H9 (cell line): ENCODE data around the gene GALNT5. TPM values are rescaled to one million over a fixed set of nuclear protein-coding genes. Genes with fewer than 3 reads are reported as not detected.

Source experiments
- DNase-seq: peaks from one replicate; pipeline ENCODE4 v3.0.0-alpha.2; 2017
- H2AFZ ChIP-seq: one replicate; pipeline ENCODE4 v1.6.1; 2013; ENCODE audit warnings: mild to moderate bottlenecking, low read length, control low read depth, moderate library complexity
- H2AK5ac ChIP-seq: 2 replicates; pipeline ENCODE4 v1.6.1; 2013; ENCODE audit warnings: low read length, control low read depth, mixed read lengths; ENCODE audit not compliant: insufficient read length
- H2BK120ac ChIP-seq: one replicate; pipeline ENCODE4 v1.6.1; 2013; ENCODE audit warnings: low read depth, mild to moderate bottlenecking, low read length, control low read depth, inconsistent platforms; ENCODE audit not compliant: poor library complexity, severe bottlenecking
- H2BK12ac ChIP-seq: 2 replicates; pipeline ENCODE4 v1.6.1; 2013; ENCODE audit warnings: low read length, control low read depth, mixed read lengths, low read depth; ENCODE audit not compliant: insufficient read length
- H2BK15ac ChIP-seq: 2 replicates; pipeline ENCODE4 v1.6.1; 2013; ENCODE audit warnings: low read depth, low read length, control low read depth
- H2BK20ac ChIP-seq: one replicate; pipeline ENCODE4 v1.6.1; 2013; ENCODE audit warnings: low read depth, mild to moderate bottlenecking, low read length, control low read depth, inconsistent platforms; ENCODE audit not compliant: poor library complexity, severe bottlenecking
- H2BK5ac ChIP-seq: 2 replicates; pipeline ENCODE4 v1.6.1; 2013; ENCODE audit warnings: low read length, control low read depth, mixed read lengths; ENCODE audit not compliant: insufficient read length
- H3K14ac ChIP-seq: 2 replicates; pipeline ENCODE4 v1.6.1; 2013; ENCODE audit warnings: low read length, control low read depth; ENCODE audit not compliant: insufficient read depth
- H3K18ac ChIP-seq: 2 replicates; pipeline ENCODE4 v1.6.1; 2013; ENCODE audit warnings: low read depth, mild to moderate bottlenecking, mixed read lengths, low read length, control low read depth; ENCODE audit not compliant: insufficient read length
- H3K23ac ChIP-seq: 2 replicates; pipeline ENCODE4 v1.6.1; 2013; ENCODE audit warnings: low read length, control low read depth, mixed read lengths, low read depth; ENCODE audit not compliant: insufficient read length
- H3K23me2 ChIP-seq: 2 replicates; pipeline ENCODE4 v1.6.1; 2013; ENCODE audit warnings: low read depth, mild to moderate bottlenecking, mixed read lengths, low read length, control low read depth; ENCODE audit not compliant: insufficient read length, poor library complexity, severe bottlenecking
- H3K27ac ChIP-seq: 2 replicates; pipeline ENCODE4 v1.5.1; 2013; ENCODE audit warnings: low read length, control low read depth, mixed read lengths, low read depth; ENCODE audit not compliant: insufficient read length
- H3K27me3 ChIP-seq: 2 replicates; pipeline ENCODE4 v1.6.1; 2013; ENCODE audit warnings: low read length, control low read depth, inconsistent platforms; ENCODE audit not compliant: insufficient read depth
- H3K4ac ChIP-seq: 2 replicates; pipeline ENCODE4 v1.6.1; 2013; ENCODE audit warnings: low read depth, mild to moderate bottlenecking, control low read depth, inconsistent platforms, low read length, moderate library complexity
- H3K4me1 ChIP-seq: 2 replicates; pipeline ENCODE4 v1.6.1; 2013; ENCODE audit warnings: low read length, control low read depth, inconsistent platforms; ENCODE audit not compliant: insufficient read depth
- H3K4me2 ChIP-seq: 2 replicates; pipeline ENCODE4 v1.6.1; 2013; ENCODE audit warnings: low read length, control low read depth, mixed read lengths; ENCODE audit not compliant: insufficient read length, insufficient read depth
- H3K56ac ChIP-seq: 2 replicates; pipeline ENCODE4 v1.6.1; 2013; ENCODE audit warnings: low read depth, mild to moderate bottlenecking, mixed read lengths, low read length, control low read depth; ENCODE audit not compliant: insufficient read length
- H3K79me1 ChIP-seq: 2 replicates; pipeline ENCODE4 v1.6.1; 2013; ENCODE audit warnings: low read depth, mild to moderate bottlenecking, moderate library complexity, low read length, control low read depth, inconsistent platforms; ENCODE audit not compliant: insufficient read depth, poor library complexity, severe bottlenecking
- H3K79me2 ChIP-seq: 2 replicates; pipeline ENCODE4 v1.6.1; 2013; ENCODE audit warnings: low read length, control low read depth, inconsistent platforms; ENCODE audit not compliant: insufficient read depth
- H3K9ac ChIP-seq: 2 replicates; pipeline ENCODE4 v1.6.1; 2013; ENCODE audit warnings: low read length, control low read depth, mixed read lengths; ENCODE audit not compliant: insufficient read length; ENCODE audit errors: extremely low read depth
- H3K9me3 ChIP-seq: one replicate; pipeline ENCODE4 v1.6.1; 2013; ENCODE audit warnings: low read depth, low read length, inconsistent platforms; ENCODE audit not compliant: control insufficient read depth
- H3T11ph ChIP-seq: one replicate; pipeline ENCODE4 v1.6.1; 2013; ENCODE audit warnings: mild to moderate bottlenecking, low read length, control low read depth, inconsistent platforms
- H4K20me1 ChIP-seq: one replicate; pipeline ENCODE4 v1.6.1; 2013; ENCODE audit not compliant: control insufficient read depth, insufficient read length, insufficient read depth
- H4K5ac ChIP-seq: 2 replicates; pipeline ENCODE4 v1.6.1; 2013; ENCODE audit warnings: low read depth, mild to moderate bottlenecking, mixed read lengths, low read length, control low read depth; ENCODE audit not compliant: insufficient read length
- H4K8ac ChIP-seq: replicated peaks from 2 replicates; pipeline ENCODE4 v1.6.1; 2013; ENCODE audit warnings: low read length, control low read depth, mixed read lengths, low read depth; ENCODE audit not compliant: insufficient read length
- H4K91ac ChIP-seq: 2 replicates; pipeline ENCODE4 v1.6.1; 2013; ENCODE audit warnings: low read depth, mild to moderate bottlenecking, moderate library complexity, mixed read lengths, low read length, control low read depth; ENCODE audit not compliant: insufficient read length
- H3K27ac Mint-ChIP-seq, 3 experiments: 2 replicates in 2 of 3; 3 replicates in 1 of 3; pipeline ENCODE4 v1.8.0; 2020 to 2021; ENCODE audit warnings: mixed read lengths in 3 of 3, mild to moderate bottlenecking in 1 of 3, moderate library complexity in 1 of 3
- H3K27me3 Mint-ChIP-seq: 2 replicates; pipeline ENCODE4 v1.8.0; 2021; ENCODE audit warnings: low read depth, mild to moderate bottlenecking, moderate library complexity, mixed read lengths
- H3K36me3 Mint-ChIP-seq, 3 experiments: 2 replicates in 2 of 3; 3 replicates in 1 of 3; pipeline ENCODE4 v1.8.0; 2020 to 2021; ENCODE audit warnings: low read depth in 3 of 3, mixed read lengths in 3 of 3; ENCODE audit not compliant: insufficient read depth in 1 of 3
- H3K4me1 Mint-ChIP-seq, 2 experiments: 2 replicates each; pipeline ENCODE4 v1.8.0; 2020; ENCODE audit warnings: mixed read lengths in 2 of 2
- H3K4me3 Mint-ChIP-seq, 2 experiments: 2 replicates in 1 of 2; 3 replicates in 1 of 2; pipeline ENCODE4 v1.8.0; 2020 to 2021; ENCODE audit warnings: mild to moderate bottlenecking in 2 of 2, mixed read lengths in 2 of 2, moderate library complexity in 1 of 2
- H3K9me3 Mint-ChIP-seq, 2 experiments: 2 replicates in 1 of 2; 3 replicates in 1 of 2; pipeline ENCODE4 v1.8.0; 2020; ENCODE audit warnings: mild to moderate bottlenecking in 2 of 2, mixed read lengths in 2 of 2, moderate library complexity in 1 of 2
- WGBS: extraction: QIAGEN DNeasy Blood & Tissue Kit; methylation state at CpG from one replicate; pipeline ENCODE4 v1.1.7; 2013; ENCODE audit warnings: missing lambda C conversion rate, low lambda C conversion rate, mixed read lengths; ENCODE audit not compliant: insufficient read length; ENCODE audit errors: extremely low coverage; 5-methylcytosine and 5-hydroxymethylcytosine counted together
- total RNA-seq: library from RNA; stranded (reverse); gene quantifications from 2 replicates; pipeline ENCODE4 v1.2.1, GENCODE V29; 2021
- TF ChIP-seq, protein P1 (sequence below): fragments of 200-600 bp; sonication (generic); conservative IDR thresholded peaks from 3 replicates; pipeline ENCODE4 v1.8.0; 2021; ENCODE audit warnings: antibody characterized with exemption, mild to moderate bottlenecking

The GALNT5 gene
- total RNA-seq, 1 experiment from 2014 or later, result 0.17 TPM

DNA sequence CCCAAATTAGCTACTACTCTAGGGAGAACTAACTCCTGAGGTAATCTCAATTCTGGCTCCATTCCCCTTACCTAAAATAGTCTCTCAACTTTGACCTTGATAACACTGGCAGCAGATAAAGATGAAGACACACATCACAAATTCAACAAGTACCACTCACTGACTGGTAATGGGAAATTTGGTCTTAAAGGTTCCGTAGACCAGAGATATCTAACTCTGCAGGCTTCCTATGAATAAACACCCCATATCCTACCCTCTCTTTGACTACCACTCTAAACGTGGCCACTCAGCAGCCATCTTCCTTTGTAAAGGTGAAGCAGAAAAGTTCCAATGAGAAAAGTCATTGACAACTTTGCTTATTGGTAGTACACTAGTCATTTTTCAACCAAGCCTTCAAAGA is 38.6 kb upstream of the GALNT5 start:
- H2AK5ac ChIP-seq, result no peak overlapping the region
- H3K4me2 ChIP-seq, result no peak overlapping the region
- no peak overlapping the region for H4K8ac ChIP-seq
- H2BK15ac ChIP-seq, result no peak overlapping the region
- H3K14ac ChIP-seq, result no peak overlapping the region
- no peak overlapping the region for H2BK120ac ChIP-seq
- no peak overlapping the region for H2BK20ac ChIP-seq
- H3K23ac ChIP-seq, result no peak overlapping the region
- H3K79me1 ChIP-seq, result no peaks in the 10 kb centered on the region
- H3K4me1 ChIP-seq, result no peaks in the 10 kb centered on the region
- no peak overlapping the region for H3K56ac ChIP-seq
- H3T11ph ChIP-seq, result no peak overlapping the region
- no peaks in the 10 kb centered on the region for H3K79me2 ChIP-seq
- H3K9me3 Mint-ChIP-seq, result no peaks in the 10 kb centered on the region
- WGBS, result no CpG with 5 or more reads among the region's 2 CpGs
- H3K4me3 Mint-ChIP-seq, result no peak overlapping the region
- no peaks in the 10 kb centered on the region for H3K27me3 Mint-ChIP-seq
- H4K5ac ChIP-seq, result no peak overlapping the region
- H3K4ac ChIP-seq, result no peak overlapping the region
- no peak overlapping the region for H3K9ac ChIP-seq
- H3K4me1 Mint-ChIP-seq, result no peaks in the 10 kb centered on the region
- H3K36me3 Mint-ChIP-seq, result no peaks in the 10 kb centered on the region
- H2AFZ ChIP-seq, result no peak overlapping the region
- no peaks in the 10 kb centered on the region for H3K23me2 ChIP-seq
- H3K27ac Mint-ChIP-seq, result no peak overlapping the region; a peak in 1 of 7 replicates
- no peak overlapping the region for H2BK12ac ChIP-seq
- H3K18ac ChIP-seq, result no peak overlapping the region
- no peaks in the 10 kb centered on the region for H4K20me1 ChIP-seq
- TF ChIP-seq, protein P1, sequence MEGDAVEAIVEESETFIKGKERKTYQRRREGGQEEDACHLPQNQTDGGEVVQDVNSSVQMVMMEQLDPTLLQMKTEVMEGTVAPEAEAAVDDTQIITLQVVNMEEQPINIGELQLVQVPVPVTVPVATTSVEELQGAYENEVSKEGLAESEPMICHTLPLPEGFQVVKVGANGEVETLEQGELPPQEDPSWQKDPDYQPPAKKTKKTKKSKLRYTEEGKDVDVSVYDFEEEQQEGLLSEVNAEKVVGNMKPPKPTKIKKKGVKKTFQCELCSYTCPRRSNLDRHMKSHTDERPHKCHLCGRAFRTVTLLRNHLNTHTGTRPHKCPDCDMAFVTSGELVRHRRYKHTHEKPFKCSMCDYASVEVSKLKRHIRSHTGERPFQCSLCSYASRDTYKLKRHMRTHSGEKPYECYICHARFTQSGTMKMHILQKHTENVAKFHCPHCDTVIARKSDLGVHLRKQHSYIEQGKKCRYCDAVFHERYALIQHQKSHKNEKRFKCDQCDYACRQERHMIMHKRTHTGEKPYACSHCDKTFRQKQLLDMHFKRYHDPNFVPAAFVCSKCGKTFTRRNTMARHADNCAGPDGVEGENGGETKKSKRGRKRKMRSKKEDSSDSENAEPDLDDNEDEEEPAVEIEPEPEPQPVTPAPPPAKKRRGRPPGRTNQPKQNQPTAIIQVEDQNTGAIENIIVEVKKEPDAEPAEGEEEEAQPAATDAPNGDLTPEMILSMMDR, result no peak
- H3K9me3 ChIP-seq, result no peaks in the 10 kb centered on the region
- no peaks in the 10 kb centered on the region for H3K27me3 ChIP-seq
- H2BK5ac ChIP-seq, result no peak overlapping the region
- DNase-seq, result no peak
- H3K27ac ChIP-seq, result no peak overlapping the region
- H4K91ac ChIP-seq, result no peak overlapping the region
